GM06990 (cell line): ENCODE data around the gene SEL1L3.
"Not testable (repeated sequence)": the region's sequence is repeated elsewhere in the genome, so short reads cannot be mapped to it uniquely, and the experiment has no call there.

Experiments
- DNase-seq: peaks from one replicate; pipeline ENCODE4 v3.0.0-alpha.2; 2011; ENCODE audit not compliant: insufficient read length; ENCODE audit errors: extremely low read depth
- H3K27me3 ChIP-seq: replicated peaks from 2 replicates; pipeline ENCODE4 v1.6.0; 2011; ENCODE audit warnings: low read length; ENCODE audit not compliant: control insufficient read depth, insufficient read depth
- H3K36me3 ChIP-seq: 2 replicates; pipeline ENCODE4 v1.5.1; 2011; ENCODE audit warnings: low read length; ENCODE audit not compliant: control insufficient read depth, insufficient read depth
- H3K4me3 ChIP-seq: replicated peaks from 2 replicates; pipeline ENCODE4 v1.5.1; 2011; ENCODE audit warnings: low read depth, mild to moderate bottlenecking, control low read depth, low read length
- CTCF ChIP-seq: IDR thresholded peaks from 2 replicates; pipeline ENCODE4 v1.5.1; 2011; ENCODE audit warnings: low read length, control low read depth, mild to moderate bottlenecking, inconsistent platforms; ENCODE audit not compliant: insufficient read depth, poor library complexity, severe bottlenecking

Gene SEL1L3

GRCh38 chr4:25867781-25868294 lies 5.0 kb upstream of the SEL1L3 start:
- TF ChIP-seq CTCF, result no peak
- H3K4me3 ChIP-seq, result no peak overlapping the region

GRCh38 chr4:25866401-25866800 lies 3.6 kb upstream of the SEL1L3 start:
- H3K4me3 ChIP-seq, result not testable (repeated sequence)

More at GRCh38 chr4:25867781-25868294, 5.0 kb upstream of the SEL1L3 start:
- Histone ChIP-seq H3K27me3 (no peaks in the 10 kb centered on the region), H3K36me3 (no peaks in the 10 kb centered on the region)
- DNase-seq, result no peak

GRCh38 chr4:25865586-25865985 lies 2.8 kb upstream of the SEL1L3 start:
- Histone ChIP-seq H3K4me3 (no peak overlapping the region), H3K27me3 (no peaks in the 10 kb centered on the region), H3K36me3 (no peaks in the 10 kb centered on the region)
- DNase-seq, result no peak
- no peak for TF ChIP-seq CTCF

More at GRCh38 chr4:25866401-25866800, 3.6 kb upstream of the SEL1L3 start:
- H3K27me3 ChIP-seq, H3K36me3 ChIP-seq, DNase-seq: not testable (repeated sequence)

- Histone ChIP-seq H3K4me3 (peak overlapping the region; percentile 60; the same call in 1 of the 2 replicates), H3K27me3 (no peaks in the 10 kb centered on the region), H3K36me3 (no peaks in the 10 kb centered on the region)
- DNase-seq, result no peak
- TF ChIP-seq CTCF, result no peak
Observed at GRCh38 chr4:25863831-25864418, 1.1 kb upstream of the SEL1L3 start.

- Histone ChIP-seq H3K36me3 (no peaks in the 10 kb centered on the region), H3K4me3 (peak overlapping the region; percentile 60), H3K27me3 (no peaks in the 10 kb centered on the region)
- DNase-seq, result no peak
- TF ChIP-seq CTCF, result peak; percentile 49
Observed at GRCh38 chr4:25863347-25863784, 578 bp upstream of the SEL1L3 start.

- peak; percentile 51 for DNase-seq
- peak overlapping the region; percentile 71 for H3K4me3 ChIP-seq
- TF ChIP-seq CTCF, result no peak
Observed at GRCh38 chr4:25861951-25862410, 807 bp downstream of the SEL1L3 start.

More at GRCh38 chr4:25861951-25862410, 807 bp downstream of the SEL1L3 start:
- Histone ChIP-seq H3K27me3 (no peaks in the 10 kb centered on the region), H3K36me3 (no peaks in the 10 kb centered on the region)
